GM12801 (cell line): ENCODE measurements around the gene DYNC1H1.

Source experiments
- CTCF ChIP-seq: IDR thresholded peaks from one replicate; pipeline ENCODE4 v1.5.1; 2011; ENCODE audit warnings: control low read depth; ENCODE audit not compliant: insufficient read length; ENCODE audit errors: extremely low read depth

DYNC1H1 gene

DNA sequence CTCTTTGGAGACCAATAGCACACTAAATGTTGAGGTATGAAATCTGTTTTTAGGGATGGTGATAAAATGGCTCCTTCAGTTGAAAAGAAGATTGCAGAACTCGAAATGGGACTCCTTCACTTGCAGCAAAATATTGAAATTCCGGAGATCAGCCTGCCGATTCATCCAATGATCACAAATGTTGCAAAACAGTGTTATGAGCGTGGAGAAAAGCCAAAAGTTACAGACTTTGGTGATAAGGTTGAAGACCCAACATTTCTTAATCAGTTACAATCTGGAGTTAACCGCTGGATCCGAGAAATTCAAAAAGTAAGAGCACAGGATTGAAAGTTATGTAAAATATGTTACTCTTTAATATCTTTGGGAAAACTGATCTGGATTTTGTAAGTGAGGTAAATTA lies 15.3 kb downstream of the DYNC1H1 start:
- TF ChIP-seq CTCF: no peak

DNA sequence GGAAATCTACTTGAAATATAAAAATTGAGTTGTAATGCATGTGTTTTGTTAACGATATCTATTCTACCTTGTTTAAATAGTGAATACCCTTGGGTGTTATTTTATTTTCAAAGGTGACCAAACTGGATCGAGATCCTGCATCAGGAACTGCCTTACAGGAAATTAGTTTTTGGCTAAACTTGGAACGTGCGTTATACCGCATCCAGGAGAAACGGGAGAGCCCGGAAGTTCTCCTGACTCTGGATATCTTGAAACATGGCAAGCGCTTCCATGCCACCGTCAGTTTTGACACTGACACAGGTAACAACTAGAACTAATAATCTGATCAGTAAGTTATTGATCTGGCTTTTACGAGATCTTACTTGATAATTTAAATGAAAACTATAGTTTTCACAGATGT lies 15.9 kb downstream of the DYNC1H1 start:
- no peak for TF ChIP-seq CTCF

- no peak for TF ChIP-seq CTCF
These were observed 16.3 kb downstream of the DYNC1H1 start for GRCh38 chr14:101980700-101981099.

DNA sequence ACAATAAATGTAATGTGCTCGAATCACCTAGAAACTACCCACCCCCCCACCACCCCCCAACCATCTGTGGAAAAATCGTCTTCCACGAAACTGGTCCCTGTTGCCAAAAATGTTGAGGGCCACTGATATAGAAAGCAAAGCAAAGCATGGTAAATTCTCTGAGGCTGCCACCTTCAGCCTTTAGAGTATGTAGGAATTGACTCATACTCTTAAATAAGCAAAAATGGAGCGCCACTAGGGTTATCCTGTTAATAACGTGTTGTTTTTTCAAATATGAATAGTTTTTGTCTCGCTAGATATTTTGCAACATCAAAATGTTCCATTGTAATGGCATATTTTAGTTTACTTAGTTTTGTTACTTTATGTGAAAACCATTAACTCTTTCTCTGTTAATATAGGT lies 18.2 kb downstream of the DYNC1H1 start:
- TF ChIP-seq CTCF: no peak

DNA sequence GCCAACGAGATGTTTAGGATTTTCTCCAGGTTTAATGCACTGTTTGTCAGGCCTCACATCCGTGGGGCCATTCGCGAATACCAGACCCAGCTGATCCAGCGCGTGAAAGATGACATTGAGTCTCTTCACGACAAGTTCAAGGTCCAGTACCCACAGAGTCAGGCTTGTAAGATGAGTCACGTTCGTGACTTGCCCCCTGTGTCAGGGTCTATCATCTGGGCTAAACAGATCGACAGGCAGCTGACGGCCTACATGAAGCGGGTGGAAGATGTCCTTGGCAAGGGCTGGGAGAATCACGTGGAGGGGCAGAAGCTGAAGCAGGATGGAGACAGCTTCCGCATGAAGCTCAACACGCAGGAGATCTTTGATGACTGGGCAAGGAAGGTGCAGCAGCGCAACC lies 21.6 kb downstream of the DYNC1H1 start:
- no peak for TF ChIP-seq CTCF

DNA sequence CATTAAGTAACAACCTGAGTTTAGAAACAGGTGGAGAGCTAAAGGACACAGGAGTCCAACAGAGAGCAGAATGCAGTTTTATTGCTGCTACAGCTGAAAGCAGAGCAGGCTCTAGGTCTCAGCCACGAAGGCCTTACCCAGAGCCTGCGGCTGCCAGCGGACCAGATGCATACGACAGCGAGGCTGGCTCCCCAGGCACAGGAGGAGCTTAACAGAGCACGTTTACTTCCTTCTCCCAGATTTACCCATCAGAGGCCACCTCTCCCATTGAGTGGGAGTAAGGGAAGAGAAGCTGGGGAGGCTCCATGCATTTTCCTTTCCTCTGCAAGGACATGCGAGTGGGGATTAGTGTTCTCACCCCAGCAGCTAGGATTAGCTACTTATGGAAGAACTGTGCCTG lies 22.6 kb downstream of the DYNC1H1 start:
- no peak for TF ChIP-seq CTCF

GRCh38 chr14:101988377-101988776 lies 24.0 kb downstream of the DYNC1H1 start:
- no peak for TF ChIP-seq CTCF

DNA sequence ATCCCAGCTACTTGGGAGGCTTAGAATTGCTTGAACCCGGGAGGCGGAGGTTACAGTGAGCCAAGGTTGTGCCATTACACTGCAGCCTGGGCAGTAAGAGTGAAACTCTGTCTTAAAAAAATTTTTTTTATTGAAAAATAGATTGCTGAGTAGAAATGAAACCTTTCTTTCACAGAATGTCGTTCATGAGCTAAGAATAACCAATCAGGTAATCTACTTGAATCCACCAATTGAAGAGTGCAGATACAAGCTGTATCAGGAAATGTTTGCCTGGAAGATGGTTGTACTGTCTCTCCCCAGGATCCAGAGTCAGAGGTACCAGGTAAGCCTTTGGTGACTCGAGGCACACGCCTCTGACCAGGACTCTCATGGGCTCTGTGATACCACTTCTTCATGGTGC lies 27.0 kb downstream of the DYNC1H1 start:
- no peak for TF ChIP-seq CTCF
